Pancreas (tissue), 10 donors: ENCODE data around the gene NCF4. TPM values are rescaled to one million over a fixed set of nuclear protein-coding genes. Genes with fewer than 3 reads are reported as not detected.

Source experiments
- ATAC-seq, 4 donors: fragments of 200-7000 bp; cut with Tn5 transposase; one replicate each; pipeline versions ENCODE4 v1.8.0 to v1.9.1; 2020; ENCODE audit warnings: mild to moderate bottlenecking in 4 of 4, moderate library complexity in 4 of 4
- DNase-seq, 6 donors: peaks; one replicate each; pipeline ENCODE4 v3.0.0-alpha.2; 2020
- FAIRE-seq: peaks from 2 replicates; lab custom pipeline; 2012; peaks lifted over from hg19 to GRCh38; lab: Jason Lieb, UNC
- H3K27ac ChIP-seq, 4 donors: fragments of 200-600 bp; sonication (generic); 1 replicate in 3 of 4; 2 replicates in 1 of 4; pipeline versions ENCODE4 v1.5.0 to v1.8.0; 2020
- H3K27me3 ChIP-seq, 4 donors: fragments of 200-600 bp; one replicate each; pipeline ENCODE4 v1.8.0; 2021
- H3K36me3 ChIP-seq, 3 donors: fragments of 200-600 bp; sonication (generic) in 1 of 3; one replicate each; pipeline versions ENCODE4 v1.5.0 to v1.8.0; 2020 to 2021
- H3K4me1 ChIP-seq, 3 donors: fragments of 200-600 bp; one replicate each; pipeline ENCODE4 v1.8.0; 2021
- H3K4me3 ChIP-seq, 4 donors: fragments of 200-600 bp; sonication (generic) in 2 of 4; one replicate each; pipeline versions ENCODE4 v1.5.0 to v1.8.0; 2020 to 2021
- H3K9me3 ChIP-seq, 4 donors: fragments of 200-600 bp; one replicate each; pipeline ENCODE4 v1.8.0; 2021
- CTCF ChIP-seq, 4 donors: fragments of 200-600 bp; sonication (generic) in 3 of 4; IDR thresholded peaks; one replicate each; pipeline versions ENCODE4 v1.5.0 to v1.8.0; 2021; ENCODE audit warnings: antibody characterized with exemption in 4 of 4
- WGBS, 2 donors: extraction: QIAGEN DNeasy Blood & Tissue Kit; methylation state at CpG; one replicate each; pipeline ENCODE4 v1.1.7; 2013; 5-methylcytosine and 5-hydroxymethylcytosine counted together
- intact Hi-C, 3 donors: fragments of 100-400 bp; cut with DNase I; formaldehyde crosslinking; loops; one replicate each; pipeline versions ENCODE4 v1.11.1 to v1.14.2; 2022
- polyA plus RNA-seq, 2 donors: library from polyadenylated mRNA; stranded (reverse); fragments of 200-250 nt; gene quantifications; one replicate each; pipeline ENCODE4 v1.2.3, GENCODE V29; 2013
- total RNA-seq, 6 donors: library from RNA; stranded (reverse); fragmentation: NEBNext Ultra II Directional in 4 of 6; extraction: Animal tissue kit (Norgen Biotek cat#: 25700) in 4 of 6; gene quantifications; one replicate each; pipeline versions ENCODE4 v1.2.1 to v1.2.4, GENCODE V29; 2021 to 2023
- donor health status: healthy with polysubstance abuse.
- donor health status: DM: no; HTN: no; CAD: no; lungs with moderate emphysema.
- donor health status: DM: no; HTN: no; CAD: no.
- donor health status: control.
- donor health status: control.
- donor health status: Bipolar disorder and iron deficiency.
- donor health status: DM: yes; HTN: yes; CAD: no.
- donor health status: DM: no; HTN: no; CAD: no.
- donor health status: DM: no; HTN: no; CAD: no.
- donor health status: DM: yes; HTN: yes; CAD: no.

NCF4 gene
- total and polyA plus RNA-seq, 8 donors = 0.32 to 7.1 (median 3.2) TPM

GRCh38 chr22:36856792-36857135 is 4.0 kb upstream of the NCF4 start:
- FAIRE-seq = no peak
- Histone ChIP-seq H3K36me3 (no peaks in the 10 kb centered on the region), H3K4me1 (no peaks in the 10 kb centered on the region), H3K27ac (no peak overlapping the region), H3K4me3 (no peak overlapping the region), H3K9me3 (no peaks in the 10 kb centered on the region), H3K27me3 (no peaks in the 10 kb centered on the region)
- no peak for TF ChIP-seq CTCF (IDR thresholded peaks at IDR 0.05)
- no peak for DNase-seq
- intact Hi-C loops = loop anchor here in 2 of 3 donors (5.0 kb wide), 3 partner anchors 74 to 314 kb away; no protein-coding TSS in a partner anchor
- no peak for ATAC-seq
- WGBS, 2 donors = 52 to 53% methylated on average over 8 of the region's 8 CpGs

- ATAC-seq (no peak), FAIRE-seq (no peak), DNase-seq (no peak)
- no peaks in the 10 kb centered on the region for H3K27me3 ChIP-seq
- peaks cover 0 to under 1% (median 0%) of the 10 kb centered on the region in 3 donors for H3K4me1 ChIP-seq
- no peaks in the 10 kb centered on the region for H3K36me3 ChIP-seq
- H3K9me3 ChIP-seq = no peaks in the 10 kb centered on the region
- no peak for TF ChIP-seq CTCF (IDR thresholded peaks at IDR 0.05)
- H3K4me3 ChIP-seq = no peak overlapping the region
- 52 to 64% methylated on average over 9 of the region's 9 CpGs for WGBS, 2 donors
- intact Hi-C loops = loop anchor here in 2 of 3 donors (5.0 kb wide), 3 partner anchors 76 to 316 kb away; no protein-coding TSS in a partner anchor
- H3K27ac ChIP-seq = no peak overlapping the region
Measured at GRCh38 chr22:36858156-36858555, 2.6 kb upstream of the NCF4 start.

GRCh38 chr22:36858966-36859365 is 1.8 kb upstream of the NCF4 start:
- Histone ChIP-seq H3K4me3 (no peak overlapping the region), H3K36me3 (no peaks in the 10 kb centered on the region), H3K4me1 (peaks cover 0 to 2% (median 0%) of the 10 kb centered on the region in 3 donors), H3K27me3 (no peaks in the 10 kb centered on the region), H3K27ac (no peak overlapping the region), H3K9me3 (no peaks in the 10 kb centered on the region)
- no peak for ATAC-seq
- FAIRE-seq = no peak
- DNase-seq = no peak
- intact Hi-C loops = loop anchor here in 2 of 3 donors (5.0 kb wide), 3 partner anchors 77 to 317 kb away; no protein-coding TSS in a partner anchor
- 75 to 81% methylated on average over 2 of the region's 2 CpGs for WGBS, 2 donors
- no peak for TF ChIP-seq CTCF (IDR thresholded peaks at IDR 0.05)

- no peak for TF ChIP-seq CTCF (IDR thresholded peaks at IDR 0.05)
- Histone ChIP-seq H3K4me1 (peaks cover 0 to 2% (median 0%) of the 10 kb centered on the region in 3 donors), H3K4me3 (no peak overlapping the region), H3K27ac (peak overlapping the region in 1 of 4 donors; percentile 9), H3K9me3 (no peaks in the 10 kb centered on the region), H3K27me3 (no peaks in the 10 kb centered on the region), H3K36me3 (no peaks in the 10 kb centered on the region)
- 60 to 70% methylated on average over 6 of the region's 6 CpGs for WGBS, 2 donors
- no peak for DNase-seq
- intact Hi-C loops = no loop called here
- no peak for ATAC-seq
- FAIRE-seq = no peak
Measured at GRCh38 chr22:36860017-36860416, 789 bp upstream of the NCF4 start.

- FAIRE-seq = no peak
- no peaks in the 10 kb centered on the region for H3K36me3 ChIP-seq
- H3K4me1 ChIP-seq = peaks cover 0 to 2% (median 0%) of the 10 kb centered on the region in 3 donors
- no peaks in the 10 kb centered on the region for H3K27me3 ChIP-seq
- WGBS, 2 donors = 96 to 99% methylated on average over 2 of the region's 2 CpGs
- H3K9me3 ChIP-seq = no peaks in the 10 kb centered on the region
- no peak overlapping the region for H3K4me3 ChIP-seq
- no peak for TF ChIP-seq CTCF (IDR thresholded peaks at IDR 0.05)
- peak overlapping the region in 1 of 4 donors; percentile 9 for H3K27ac ChIP-seq
- intact Hi-C loops = no loop called here
- no peak for DNase-seq
- no peak for ATAC-seq
Measured at GRCh38 chr22:36860438-36860820, 377 bp upstream of the NCF4 start.
